ENCODE data around the gene BNIP3. TPM values are rescaled to one million over a fixed set of nuclear protein-coding genes. Genes with fewer than 3 reads are reported as not detected.

Gene BNIP3
- total RNA-seq, 4 donors from 2014 or later: 17.1 to 122 (median 31.6) TPM

DNA sequence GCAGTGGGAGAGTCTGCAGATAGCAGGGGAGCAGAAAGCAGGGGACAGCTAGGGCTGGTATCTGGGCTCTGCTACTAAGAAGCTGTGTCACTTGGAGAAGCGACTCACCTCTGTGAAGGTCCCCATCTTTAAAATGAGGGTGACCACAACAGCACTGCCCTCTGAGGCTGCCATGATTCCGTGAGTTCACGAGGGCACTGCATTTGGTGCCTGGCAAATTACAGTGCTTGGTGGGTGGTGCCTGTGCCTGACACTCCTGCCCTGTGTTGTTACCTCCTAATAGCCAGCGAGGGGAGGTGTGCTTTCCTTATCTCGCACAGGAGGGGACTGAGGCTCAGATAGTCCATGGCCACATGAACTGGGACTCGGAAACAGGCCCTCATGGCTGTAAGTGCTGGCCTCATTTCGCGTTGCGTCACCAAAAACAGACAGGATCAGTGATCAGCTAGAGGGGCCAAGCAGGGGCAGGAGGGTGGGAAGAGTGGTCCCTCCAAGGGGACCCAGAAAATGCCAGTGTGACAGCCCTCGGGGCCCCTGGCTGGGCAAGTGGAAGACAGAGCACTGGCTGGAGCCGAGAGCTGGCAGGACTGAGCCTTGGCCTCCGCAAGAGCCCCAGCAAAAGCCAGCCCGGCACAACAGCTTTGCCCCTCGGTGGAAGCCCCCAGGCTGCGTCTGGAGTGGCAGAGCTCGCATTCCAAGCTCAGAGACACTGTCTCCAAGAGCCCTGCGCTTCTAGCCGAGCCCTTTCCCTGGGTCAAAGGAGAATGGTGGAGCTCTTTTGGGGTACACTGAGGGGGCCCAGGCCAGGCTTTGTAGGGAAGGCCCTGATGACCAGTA is 17.3 kb upstream of the BNIP3 start:
- H3K4me3 ChIP-seq: no peak overlapping the region
- intact Hi-C loops (cut with DNase I; ENCODE audit: low total_unique reads): no loop called here
- no peak for TF ChIP-seq POLR2A (IDR thresholded peaks at IDR 0.05)
- TF ChIP-seq, protein P1, sequence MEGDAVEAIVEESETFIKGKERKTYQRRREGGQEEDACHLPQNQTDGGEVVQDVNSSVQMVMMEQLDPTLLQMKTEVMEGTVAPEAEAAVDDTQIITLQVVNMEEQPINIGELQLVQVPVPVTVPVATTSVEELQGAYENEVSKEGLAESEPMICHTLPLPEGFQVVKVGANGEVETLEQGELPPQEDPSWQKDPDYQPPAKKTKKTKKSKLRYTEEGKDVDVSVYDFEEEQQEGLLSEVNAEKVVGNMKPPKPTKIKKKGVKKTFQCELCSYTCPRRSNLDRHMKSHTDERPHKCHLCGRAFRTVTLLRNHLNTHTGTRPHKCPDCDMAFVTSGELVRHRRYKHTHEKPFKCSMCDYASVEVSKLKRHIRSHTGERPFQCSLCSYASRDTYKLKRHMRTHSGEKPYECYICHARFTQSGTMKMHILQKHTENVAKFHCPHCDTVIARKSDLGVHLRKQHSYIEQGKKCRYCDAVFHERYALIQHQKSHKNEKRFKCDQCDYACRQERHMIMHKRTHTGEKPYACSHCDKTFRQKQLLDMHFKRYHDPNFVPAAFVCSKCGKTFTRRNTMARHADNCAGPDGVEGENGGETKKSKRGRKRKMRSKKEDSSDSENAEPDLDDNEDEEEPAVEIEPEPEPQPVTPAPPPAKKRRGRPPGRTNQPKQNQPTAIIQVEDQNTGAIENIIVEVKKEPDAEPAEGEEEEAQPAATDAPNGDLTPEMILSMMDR (IDR thresholded peaks at IDR 0.05): no peak
- no peaks in the 10 kb centered on the region for H3K36me3 ChIP-seq
- DNase-seq: no peak
- H3K27ac ChIP-seq: no peak overlapping the region
- H3K9me3 ChIP-seq: no peaks in the 10 kb centered on the region
- no peaks in the 10 kb centered on the region for H3K27me3 ChIP-seq
- H3K4me1 ChIP-seq: no peaks in the 10 kb centered on the region

DNA sequence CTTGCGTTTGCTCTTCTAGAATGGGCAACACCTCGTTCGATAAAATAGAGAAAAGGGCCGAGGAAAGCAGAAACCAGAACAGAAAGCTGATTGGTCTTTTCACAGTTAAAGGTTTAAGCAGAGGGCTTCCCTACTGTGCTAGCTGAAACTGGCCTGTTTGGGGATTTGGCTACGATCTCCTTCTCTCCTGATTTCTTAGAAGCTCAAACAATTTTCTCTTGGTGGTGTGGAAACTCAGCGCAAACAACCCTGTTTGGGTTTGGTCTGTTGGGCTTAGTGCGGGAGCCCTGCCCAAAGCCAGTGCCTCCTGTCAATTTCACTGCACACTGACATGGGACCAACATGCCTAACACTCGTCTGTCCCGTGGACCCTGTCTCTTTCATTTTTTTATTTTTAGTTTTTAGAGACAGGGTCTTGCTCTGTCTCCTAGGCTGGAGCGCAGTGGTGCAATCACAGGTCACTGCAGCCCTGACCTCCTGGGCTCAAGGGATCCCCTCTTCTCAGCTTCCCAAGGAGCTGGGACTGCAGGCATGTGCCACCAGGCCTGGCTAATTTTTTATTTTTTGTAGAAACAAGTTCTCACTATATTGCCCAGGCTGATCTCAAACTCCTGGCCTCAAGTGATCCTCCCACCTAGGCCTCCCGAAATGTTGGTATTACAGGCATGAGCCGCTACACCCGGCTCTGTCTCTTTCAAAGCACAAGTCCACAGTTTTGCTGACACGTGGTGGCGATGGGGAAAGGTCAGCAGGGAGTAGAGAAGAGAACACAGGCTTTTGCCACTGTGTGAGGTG is 16.5 kb upstream of the BNIP3 start:
- no peak for DNase-seq
- H3K27me3 ChIP-seq: no peaks in the 10 kb centered on the region
- TF ChIP-seq, protein P1 (IDR thresholded peaks at IDR 0.05): no peak
- no peak for TF ChIP-seq POLR2A (IDR thresholded peaks at IDR 0.05)
- no peaks in the 10 kb centered on the region for H3K36me3 ChIP-seq
- H3K4me1 ChIP-seq: no peaks in the 10 kb centered on the region
- H3K4me3 ChIP-seq: no peak overlapping the region
- H3K27ac ChIP-seq: peak overlapping the region; percentile 53 to 59
- intact Hi-C loops (cut with DNase I; ENCODE audit: low total_unique reads): no loop called here
- no peaks in the 10 kb centered on the region for H3K9me3 ChIP-seq

DNA sequence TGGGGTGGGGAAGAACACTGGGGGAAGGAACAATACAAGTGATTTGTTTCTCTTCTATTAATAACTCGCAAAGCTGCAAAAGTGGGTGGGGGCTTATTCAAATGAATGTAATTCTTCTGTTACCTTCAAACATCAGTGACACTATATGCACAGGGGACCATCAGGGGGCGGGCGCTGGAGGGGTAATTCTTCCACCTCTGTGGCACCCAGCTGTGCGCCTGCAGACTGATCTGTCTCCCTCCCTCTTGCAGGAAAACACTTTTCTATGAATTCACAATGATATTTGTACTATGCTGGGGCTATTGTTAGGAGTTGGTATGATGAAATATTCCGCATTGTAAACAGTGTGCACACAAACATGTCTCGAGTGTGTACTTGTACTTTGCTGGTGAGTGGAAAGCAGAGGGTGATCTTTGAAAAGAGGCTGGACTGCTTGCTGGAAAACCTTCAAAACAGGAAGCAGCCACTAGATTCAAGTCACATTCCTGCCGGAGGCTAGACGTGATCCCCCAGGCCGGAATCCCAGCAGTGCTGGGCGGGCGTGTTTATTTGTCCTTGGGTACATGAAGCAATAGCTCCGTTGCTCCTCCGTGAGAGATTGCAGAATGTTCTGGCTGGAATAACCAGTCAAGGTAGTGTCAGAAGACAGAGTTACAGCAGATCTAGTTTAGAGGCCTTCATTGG is 15.8 kb upstream of the BNIP3 start:
- H3K36me3 ChIP-seq: no peaks in the 10 kb centered on the region
- H3K4me1 ChIP-seq: no peaks in the 10 kb centered on the region
- no peaks in the 10 kb centered on the region for H3K27me3 ChIP-seq
- intact Hi-C loops (cut with DNase I; ENCODE audit: low total_unique reads): no loop called here
- no peaks in the 10 kb centered on the region for H3K9me3 ChIP-seq
- peak in 1 of 2 donors; percentile 19 for TF ChIP-seq POLR2A (IDR thresholded peaks at IDR 0.05)
- TF ChIP-seq, protein P1 (IDR thresholded peaks at IDR 0.05): no peak
- peak; percentile 73 to 77 for DNase-seq
- peak overlapping the region; percentile 53 to 59 for H3K27ac ChIP-seq
- H3K4me3 ChIP-seq: no peak overlapping the region

DNA sequence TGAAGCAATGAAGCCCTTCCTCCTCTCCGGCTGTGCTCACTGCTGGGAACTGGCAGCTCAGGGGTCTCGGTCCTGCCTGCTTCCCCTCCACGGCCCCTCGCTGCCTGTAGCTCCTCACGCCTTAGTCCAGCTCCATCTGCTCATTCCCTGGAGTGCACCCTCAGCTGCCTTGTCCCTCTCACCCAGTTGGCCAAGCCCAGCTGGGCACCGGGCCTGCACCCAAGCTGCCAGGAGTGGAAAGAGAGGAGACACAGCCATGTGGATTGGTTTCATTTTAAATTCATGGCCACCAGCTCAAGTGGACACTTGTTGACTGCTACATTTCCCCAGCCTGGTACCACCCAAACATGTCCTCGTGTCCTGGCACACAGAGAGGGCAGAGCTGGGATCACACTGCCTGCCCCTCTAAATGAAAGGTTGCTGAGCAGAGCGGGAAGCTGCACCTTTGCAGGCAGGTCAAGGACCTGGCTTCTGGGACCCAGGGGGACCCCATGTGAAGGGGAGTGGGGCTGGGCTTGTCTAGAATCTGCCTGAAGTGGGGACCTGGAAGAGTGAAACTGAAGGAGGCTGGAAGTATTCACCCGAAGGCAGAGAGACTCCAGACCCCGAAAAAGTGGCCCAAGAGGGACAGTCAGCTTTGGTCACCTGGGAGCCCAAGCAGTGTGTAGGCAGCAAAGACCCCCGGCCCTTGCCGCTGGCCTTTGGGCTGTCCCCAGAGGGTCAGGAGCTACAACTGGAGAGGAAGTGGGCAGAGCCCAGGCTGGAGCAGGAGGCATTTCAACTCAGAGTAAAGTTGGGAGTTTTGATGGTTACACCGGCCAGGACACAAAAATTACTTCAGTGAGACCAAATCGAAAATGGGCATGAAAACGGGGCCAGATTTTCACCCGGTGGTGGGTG is 15.0 kb upstream of the BNIP3 start:
- DNase-seq: no peak
- Histone ChIP-seq H3K36me3 (no peaks in the 10 kb centered on the region), H3K4me1 (no peaks in the 10 kb centered on the region), H3K9me3 (no peaks in the 10 kb centered on the region), H3K4me3 (no peak overlapping the region), H3K27ac (peak overlapping the region; percentile 39 to 53), H3K27me3 (no peaks in the 10 kb centered on the region)
- TF ChIP-seq, protein P1 (IDR thresholded peaks at IDR 0.05): no peak
- TF ChIP-seq POLR2A (IDR thresholded peaks at IDR 0.05): no peak
- intact Hi-C loops (cut with DNase I; ENCODE audit: low total_unique reads): no loop called here

Data from uterus (tissue), 4 donors.